ENCODE results near the gene MSANTD7.

- no peak for TF ChIP-seq POLR2A (IDR thresholded peaks at IDR 0.05; ENCODE audit: low read depth, low read length)
- TF ChIP-seq TAF1 (IDR thresholded peaks at IDR 0.05; ENCODE audit: low read depth, low read length): no peak
- TF ChIP-seq POLR2AphosphoS5 (IDR thresholded peaks at IDR 0.05; ENCODE audit: low read depth, low read length): no peak
- TF ChIP-seq SPI1 (IDR thresholded peaks at IDR 0.05; ENCODE audit: low read depth, low read length): no peak
- no peak for TF ChIP-seq PAX5 (IDR thresholded peaks at IDR 0.05; ENCODE audit: insufficient read depth, low read length, severe bottlenecking)
- TF ChIP-seq POU2F2 (IDR thresholded peaks at IDR 0.05; ENCODE audit: low read depth, low read length): no peak
These were observed 5.4 kb downstream of the MSANTD7 start for GRCh38 chr10:14843327-14843988.
